ENCODE results near the gene HOMER3. TPM values are rescaled to one million over a fixed set of nuclear protein-coding genes. Genes with fewer than 3 reads are reported as not detected.

The HOMER3 gene
- total RNA-seq, result 18.9 TPM

DNA sequence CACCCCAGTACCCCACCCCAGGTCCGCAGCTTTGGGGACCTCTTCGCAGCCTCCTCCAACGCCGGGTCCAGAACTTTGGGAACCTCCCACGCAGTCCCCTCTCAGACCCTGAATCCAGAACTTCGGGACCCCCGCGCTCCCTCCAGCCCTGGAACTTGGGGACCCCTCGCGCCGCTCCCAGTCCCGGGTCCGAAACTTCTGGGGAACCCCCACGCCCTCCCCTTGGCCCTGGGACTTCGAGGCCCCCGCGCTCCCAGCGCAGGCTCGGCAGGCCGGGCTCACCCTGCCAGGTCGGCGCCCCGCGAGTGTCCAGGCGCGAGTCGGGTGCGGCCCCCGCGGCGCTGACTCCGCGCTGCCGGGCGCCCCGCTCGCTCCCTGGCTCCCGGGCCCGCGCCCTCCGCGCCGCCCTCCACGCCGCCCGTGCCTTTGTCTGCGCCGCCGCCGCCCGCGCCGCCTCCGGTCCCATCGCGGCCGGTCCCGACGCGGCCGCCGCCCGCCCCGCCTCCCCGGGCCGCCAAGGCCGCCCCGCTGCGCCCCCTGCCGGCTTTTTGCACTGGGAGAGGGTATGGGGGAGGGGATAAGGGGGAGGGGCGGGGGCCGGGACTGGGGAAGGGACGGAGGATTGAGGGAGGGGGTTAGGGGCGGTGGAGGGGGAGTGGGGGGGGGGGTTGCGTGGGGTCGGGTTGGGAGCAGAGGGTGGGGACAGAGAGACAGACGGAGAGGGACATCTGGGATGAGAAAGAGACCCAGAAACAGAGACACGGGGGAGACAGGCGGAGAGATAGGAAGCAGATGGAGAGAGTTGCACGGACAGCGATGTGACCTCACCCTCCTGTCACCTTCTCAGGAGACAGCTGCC lies at the start of gene HOMER3:
HOMER3 (minus strand) TSS at position 449 of the 859 bp plus-strand sequence. CDS start 2,235 bp downstream, outside the sequence.
- Histone ChIP-seq H3K9me3 (ENCODE audit: low read depth, low read length) (no peaks in the 10 kb centered on the region), H3K4me1 (ENCODE audit: insufficient read depth, low read length) (peaks cover 24% of the 10 kb centered on the region), H3K4me3 (ENCODE audit: low read length) (peak within 1 kb of the TSS; percentile 49), H3K27me3 (ENCODE audit: insufficient read depth, low read length) (no peaks in the 10 kb centered on the region)

DNA sequence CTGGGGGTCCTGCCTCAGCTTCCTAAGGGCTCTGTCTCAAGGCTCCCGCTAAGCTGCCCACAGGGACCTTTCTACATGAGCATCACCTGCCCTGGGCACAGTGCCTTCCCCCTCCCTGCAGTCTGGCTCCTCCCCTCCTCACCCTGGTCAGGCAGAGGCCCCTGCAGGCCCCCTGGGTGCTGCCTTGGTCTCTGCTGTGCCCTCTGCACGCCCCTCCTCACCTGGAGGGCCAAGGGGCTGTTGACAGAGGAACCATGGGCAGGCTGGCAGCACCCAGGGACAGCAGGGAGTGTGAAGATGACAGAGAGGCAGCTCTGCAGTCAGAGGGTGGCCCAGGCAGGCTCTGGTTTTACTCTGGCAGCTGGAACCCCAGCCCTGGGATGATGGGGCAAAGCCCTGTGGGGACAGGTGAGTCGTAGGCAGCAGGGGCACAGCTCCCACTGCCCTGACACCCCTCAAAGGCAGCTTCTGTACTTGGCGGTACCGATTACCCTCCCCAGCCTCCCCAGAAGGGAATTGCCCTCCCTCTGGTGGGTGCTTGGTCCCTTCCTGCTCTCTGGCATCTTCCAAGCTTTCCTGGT lies 49.2 kb upstream of the HOMER3 start:
- Histone ChIP-seq H3K27me3 (ENCODE audit: insufficient read depth, low read length) (no peaks in the 10 kb centered on the region), H3K4me3 (ENCODE audit: low read length) (no peak overlapping the region), H3K9me3 (ENCODE audit: low read depth, low read length) (no peaks in the 10 kb centered on the region)

DNA sequence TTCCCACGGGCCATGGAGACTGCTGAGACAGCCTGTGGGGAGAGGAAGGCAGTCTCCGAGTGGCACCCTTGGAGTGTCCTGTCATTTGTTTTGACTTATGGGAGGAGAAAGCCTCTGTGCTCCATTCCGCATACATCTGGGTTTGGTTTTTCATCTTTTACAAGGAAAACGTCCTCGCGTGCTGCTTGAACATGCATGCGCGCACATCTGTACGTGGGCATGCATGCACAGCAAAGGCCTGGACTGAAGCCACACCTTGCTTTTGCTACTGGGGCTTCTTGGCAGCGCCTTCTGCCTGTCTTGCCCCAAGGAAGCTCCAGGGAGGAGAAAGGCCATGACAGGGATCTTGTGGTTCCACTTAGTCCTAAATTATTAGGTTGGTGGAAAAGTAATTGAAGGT lies 48.3 kb upstream of the HOMER3 start:
- Histone ChIP-seq H3K4me3 (ENCODE audit: low read length) (no peak overlapping the region), H3K9me3 (ENCODE audit: low read depth, low read length) (no peaks in the 10 kb centered on the region), H3K4me1 (ENCODE audit: insufficient read depth, low read length) (peaks cover 24% of the 10 kb centered on the region), H3K27me3 (ENCODE audit: insufficient read depth, low read length) (no peaks in the 10 kb centered on the region)

More for the DNA sequence above, 49.2 kb upstream of the HOMER3 start:
- peaks cover 15% of the 10 kb centered on the region for H3K4me1 ChIP-seq (ENCODE audit: insufficient read depth, low read length)

DNA sequence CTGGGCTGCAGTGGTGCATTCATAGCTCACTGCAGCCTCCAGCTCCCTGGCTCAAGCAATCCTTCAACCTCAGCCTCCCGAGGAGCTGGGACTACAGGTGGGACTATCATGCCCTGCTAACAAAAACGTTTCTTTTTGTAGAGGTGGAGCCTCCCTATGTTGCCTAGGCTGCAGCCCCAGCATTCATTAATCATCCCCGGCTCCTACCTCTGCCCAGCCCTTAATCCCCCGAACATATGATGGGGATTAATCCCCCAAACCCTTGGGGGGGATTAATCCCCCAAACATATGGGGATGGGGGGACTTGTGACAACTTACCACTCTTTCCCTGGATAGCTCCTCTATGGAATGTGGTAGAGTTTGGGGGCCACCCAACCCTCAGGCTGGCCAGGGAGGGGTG lies 46.4 kb upstream of the HOMER3 start:
- Histone ChIP-seq H3K27me3 (ENCODE audit: insufficient read depth, low read length) (no peaks in the 10 kb centered on the region), H3K4me3 (ENCODE audit: low read length) (no peak overlapping the region), H3K9me3 (ENCODE audit: low read depth, low read length) (no peaks in the 10 kb centered on the region), H3K4me1 (ENCODE audit: insufficient read depth, low read length) (peaks cover 33% of the 10 kb centered on the region)

DNA sequence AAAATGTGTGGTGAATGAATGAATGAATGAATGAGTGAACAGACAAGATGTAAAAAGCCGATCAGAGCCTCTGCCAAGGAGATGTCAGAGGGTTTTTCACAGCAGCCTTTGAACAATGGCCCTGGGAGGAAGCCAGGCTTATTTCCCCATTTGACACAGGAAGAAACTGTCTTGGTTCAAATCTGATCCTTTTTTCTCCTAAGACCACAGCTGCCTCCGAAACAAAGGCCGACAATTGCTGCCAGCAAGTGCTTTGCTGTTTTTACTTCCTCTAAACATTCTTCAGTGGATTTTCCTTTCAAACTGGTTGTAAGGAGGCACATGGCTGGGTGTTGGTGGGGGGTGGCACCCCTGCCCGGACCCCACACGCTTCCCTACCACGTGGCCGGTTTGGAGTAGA lies 44.2 kb upstream of the HOMER3 start:
- no peaks in the 10 kb centered on the region for H3K9me3 ChIP-seq (ENCODE audit: low read depth, low read length)
- H3K4me3 ChIP-seq (ENCODE audit: low read length), result no peak overlapping the region
- H3K27me3 ChIP-seq (ENCODE audit: insufficient read depth, low read length), result no peaks in the 10 kb centered on the region
- peaks cover 33% of the 10 kb centered on the region for H3K4me1 ChIP-seq (ENCODE audit: insufficient read depth, low read length)

DNA sequence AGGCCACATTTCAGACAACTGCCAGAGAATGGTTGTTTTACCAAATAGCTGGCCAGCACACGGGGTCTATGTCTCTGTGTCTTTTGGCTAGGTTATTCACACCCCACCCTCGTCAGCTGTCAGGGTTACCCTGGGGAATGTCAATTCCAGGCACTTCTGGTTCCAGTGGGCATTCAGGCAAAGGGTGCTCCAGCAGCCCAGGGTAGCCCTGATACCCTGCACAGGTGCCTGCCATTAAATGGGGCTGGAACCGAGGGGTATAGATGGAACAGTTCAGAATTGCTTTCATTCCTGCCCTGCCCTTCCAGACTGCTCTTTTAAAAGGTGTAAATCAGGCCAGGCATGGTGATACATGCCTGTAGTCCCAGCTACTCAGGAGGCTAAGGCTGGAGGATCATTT lies 43.2 kb upstream of the HOMER3 start:
- Histone ChIP-seq H3K4me3 (ENCODE audit: low read length) (no peak overlapping the region), H3K9me3 (ENCODE audit: low read depth, low read length) (no peaks in the 10 kb centered on the region), H3K4me1 (ENCODE audit: insufficient read depth, low read length) (peaks cover 33% of the 10 kb centered on the region), H3K27me3 (ENCODE audit: insufficient read depth, low read length) (no peaks in the 10 kb centered on the region)

DNA sequence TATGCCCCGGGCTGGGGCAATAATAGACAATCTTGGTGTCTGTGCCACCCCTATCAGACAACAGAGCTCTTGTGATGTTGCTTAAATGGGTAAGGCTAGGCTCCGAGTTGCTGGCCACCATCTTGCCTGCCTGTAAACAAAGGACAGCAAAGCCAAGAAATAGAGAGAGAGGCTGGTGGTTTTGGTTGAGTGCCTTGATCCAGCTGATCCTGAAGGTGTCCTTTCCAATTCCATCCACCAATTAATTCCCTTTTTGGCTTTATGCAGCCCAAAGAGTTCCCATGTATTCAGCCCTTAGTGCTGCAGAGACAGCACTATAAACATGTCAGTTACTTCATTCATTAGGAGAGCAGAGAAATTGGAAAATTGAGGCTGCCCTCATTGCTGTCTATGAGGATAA lies 41.7 kb upstream of the HOMER3 start:
- peaks cover 38% of the 10 kb centered on the region for H3K4me1 ChIP-seq (ENCODE audit: insufficient read depth, low read length)
- H3K4me3 ChIP-seq (ENCODE audit: low read length), result no peak overlapping the region
- no peaks in the 10 kb centered on the region for H3K27me3 ChIP-seq (ENCODE audit: insufficient read depth, low read length)
- H3K9me3 ChIP-seq (ENCODE audit: low read depth, low read length), result no peaks in the 10 kb centered on the region

DNA sequence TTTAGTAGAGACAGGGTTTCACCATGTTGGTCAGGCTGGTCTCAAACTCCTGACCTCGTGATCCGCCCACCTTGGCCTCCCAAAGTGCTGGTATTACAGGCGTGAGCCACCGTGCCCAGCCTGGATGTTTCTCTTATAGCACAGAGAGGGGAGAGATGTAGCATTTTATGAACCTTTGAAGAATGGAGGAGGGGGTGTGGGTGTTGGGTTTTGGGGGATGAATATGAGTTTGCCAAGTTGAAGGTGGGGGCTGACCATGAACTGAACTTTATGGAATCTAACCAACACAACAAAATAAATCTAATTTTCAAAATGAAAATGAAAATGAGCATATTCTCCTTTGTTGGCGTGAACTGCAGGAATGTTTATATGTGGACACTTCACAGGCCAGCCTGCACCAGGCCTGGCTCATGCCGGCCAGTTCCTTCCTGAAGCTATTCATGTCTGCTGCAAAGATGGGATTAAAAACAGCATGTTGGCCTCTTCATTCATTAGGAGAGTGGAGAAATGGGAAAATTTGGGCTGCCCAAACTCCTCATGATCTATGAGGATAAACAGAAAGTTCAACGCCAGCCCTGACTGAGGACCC lies 39.5 kb upstream of the HOMER3 start:
- Histone ChIP-seq H3K4me1 (ENCODE audit: insufficient read depth, low read length) (peaks cover 26% of the 10 kb centered on the region), H3K4me3 (ENCODE audit: low read length) (no peak overlapping the region), H3K27me3 (ENCODE audit: insufficient read depth, low read length) (no peaks in the 10 kb centered on the region), H3K9me3 (ENCODE audit: low read depth, low read length) (no peaks in the 10 kb centered on the region)

DNA sequence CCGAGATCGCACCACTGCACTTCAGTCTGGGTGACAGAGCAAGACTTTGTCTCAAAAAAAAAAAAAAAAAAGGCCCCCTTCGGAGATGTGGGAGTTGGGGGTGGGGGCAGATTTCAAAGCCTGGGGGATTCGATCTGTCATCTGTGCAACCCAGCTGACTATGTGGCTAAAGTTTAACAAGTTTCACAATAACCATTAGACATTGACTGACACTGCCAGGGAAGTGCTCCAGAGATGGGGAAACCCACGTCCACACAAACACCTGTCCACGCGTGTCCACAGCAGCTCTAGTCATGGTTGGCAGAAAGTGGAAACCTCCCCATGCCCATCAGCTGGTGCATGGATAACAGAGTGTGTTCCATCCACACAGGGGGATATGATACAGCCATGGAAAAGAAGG lies 37.6 kb upstream of the HOMER3 start:
- Histone ChIP-seq H3K27me3 (ENCODE audit: insufficient read depth, low read length) (no peaks in the 10 kb centered on the region), H3K4me1 (ENCODE audit: insufficient read depth, low read length) (peaks cover 21% of the 10 kb centered on the region), H3K4me3 (ENCODE audit: low read length) (no peak overlapping the region), H3K9me3 (ENCODE audit: low read depth, low read length) (no peaks in the 10 kb centered on the region)

DNA sequence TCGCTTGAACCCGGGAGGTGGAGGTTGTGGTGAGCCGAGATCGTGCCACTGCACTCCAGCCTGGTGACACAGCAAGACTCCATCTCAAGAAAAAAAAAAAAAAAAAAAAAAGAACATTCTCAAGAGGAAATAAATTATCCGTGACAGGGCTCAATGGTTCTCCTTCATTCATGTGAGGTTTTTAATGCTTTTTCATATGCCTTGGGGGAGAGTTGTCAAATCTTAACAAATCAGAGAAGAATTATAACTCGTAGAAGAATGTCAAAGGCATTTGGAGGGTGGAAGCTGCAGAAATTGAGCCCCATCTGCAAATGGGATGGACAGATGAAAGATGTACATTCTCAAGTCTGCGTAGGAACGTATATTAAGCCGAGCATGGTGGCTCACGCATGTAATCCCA lies 34.9 kb upstream of the HOMER3 start:
- Histone ChIP-seq H3K27me3 (ENCODE audit: insufficient read depth, low read length) (no peaks in the 10 kb centered on the region), H3K9me3 (ENCODE audit: low read depth, low read length) (no peaks in the 10 kb centered on the region), H3K4me1 (ENCODE audit: insufficient read depth, low read length) (peaks cover 46% of the 10 kb centered on the region)

DNA sequence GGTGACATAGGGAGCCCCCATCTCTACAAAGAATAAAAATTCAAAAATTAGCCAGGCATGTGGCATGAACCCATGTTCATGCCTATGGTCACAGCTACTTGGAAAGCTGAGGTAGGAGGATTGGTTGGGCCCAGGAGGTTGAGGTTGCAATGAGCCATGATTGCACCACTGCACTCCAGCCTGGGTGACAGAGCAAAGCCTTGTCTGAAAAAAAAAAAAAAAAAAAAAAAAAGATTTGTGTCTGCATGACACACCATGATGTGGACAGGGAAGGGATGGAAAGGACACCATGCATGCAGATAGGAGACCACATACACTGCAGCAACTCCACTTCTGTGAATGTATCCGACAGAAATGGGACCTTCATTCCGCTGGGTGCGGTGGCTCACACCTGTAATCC lies 34.0 kb upstream of the HOMER3 start:
- H3K4me3 ChIP-seq (ENCODE audit: low read length), result no peak overlapping the region
- no peaks in the 10 kb centered on the region for H3K27me3 ChIP-seq (ENCODE audit: insufficient read depth, low read length)
- no peaks in the 10 kb centered on the region for H3K9me3 ChIP-seq (ENCODE audit: low read depth, low read length)
- H3K4me1 ChIP-seq (ENCODE audit: insufficient read depth, low read length), result peaks cover 54% of the 10 kb centered on the region

More for the DNA sequence above, 34.9 kb upstream of the HOMER3 start:
- no peak overlapping the region for H3K4me3 ChIP-seq (ENCODE audit: low read length)

DNA sequence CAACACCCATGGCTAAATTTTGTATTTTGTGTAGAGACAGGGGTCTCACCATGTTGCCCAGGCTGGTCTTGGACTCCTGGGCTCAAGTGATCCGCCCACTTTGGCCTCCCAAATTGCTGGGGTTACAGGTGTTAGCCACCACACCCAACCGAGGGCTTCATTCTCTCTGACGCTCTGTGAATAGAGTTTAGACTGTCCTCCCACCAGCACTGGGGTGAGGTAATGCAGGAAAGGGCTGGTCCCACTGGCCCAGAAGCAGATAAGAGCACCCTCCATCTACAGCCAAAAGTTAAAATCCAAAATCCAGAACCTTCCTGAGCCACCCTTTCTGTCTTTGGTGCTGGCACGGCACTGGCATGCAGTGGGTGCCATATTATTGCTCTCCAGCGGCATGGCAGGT lies 31.8 kb upstream of the HOMER3 start:
- H3K9me3 ChIP-seq (ENCODE audit: low read depth, low read length), result no peaks in the 10 kb centered on the region
- peaks cover 68% of the 10 kb centered on the region for H3K4me1 ChIP-seq (ENCODE audit: insufficient read depth, low read length)
- no peaks in the 10 kb centered on the region for H3K27me3 ChIP-seq (ENCODE audit: insufficient read depth, low read length)
- H3K4me3 ChIP-seq (ENCODE audit: low read length), result no peak overlapping the region

DNA sequence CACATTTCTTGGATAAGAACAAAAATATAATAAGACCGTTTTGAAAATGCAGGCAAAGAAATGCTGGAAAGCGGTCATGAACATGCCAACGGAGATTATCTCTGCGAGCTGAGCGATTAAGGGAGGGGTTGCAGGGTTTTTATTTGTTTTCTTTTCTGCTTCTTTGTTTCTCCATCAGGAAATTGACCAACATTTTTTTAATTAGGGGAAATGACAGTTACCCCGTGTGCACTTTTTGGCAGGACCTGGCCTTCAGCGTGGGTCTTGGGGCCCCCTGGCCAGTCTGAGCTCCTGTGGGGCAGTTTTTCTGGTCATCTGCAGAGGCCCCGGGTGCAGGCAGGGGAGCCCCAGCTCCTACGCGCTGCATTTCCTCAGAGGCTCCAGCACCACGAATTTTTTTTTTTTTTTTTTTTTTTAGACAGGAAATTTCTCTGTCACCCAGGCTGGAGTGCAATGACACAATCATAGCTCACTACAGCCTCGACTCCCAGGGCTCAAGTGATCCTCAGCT lies 31.3 kb upstream of the HOMER3 start:
- Histone ChIP-seq H3K4me3 (ENCODE audit: low read length) (no peak overlapping the region), H3K9me3 (ENCODE audit: low read depth, low read length) (no peaks in the 10 kb centered on the region), H3K27me3 (ENCODE audit: insufficient read depth, low read length) (no peaks in the 10 kb centered on the region), H3K4me1 (ENCODE audit: insufficient read depth, low read length) (peaks cover 73% of the 10 kb centered on the region)

DNA sequence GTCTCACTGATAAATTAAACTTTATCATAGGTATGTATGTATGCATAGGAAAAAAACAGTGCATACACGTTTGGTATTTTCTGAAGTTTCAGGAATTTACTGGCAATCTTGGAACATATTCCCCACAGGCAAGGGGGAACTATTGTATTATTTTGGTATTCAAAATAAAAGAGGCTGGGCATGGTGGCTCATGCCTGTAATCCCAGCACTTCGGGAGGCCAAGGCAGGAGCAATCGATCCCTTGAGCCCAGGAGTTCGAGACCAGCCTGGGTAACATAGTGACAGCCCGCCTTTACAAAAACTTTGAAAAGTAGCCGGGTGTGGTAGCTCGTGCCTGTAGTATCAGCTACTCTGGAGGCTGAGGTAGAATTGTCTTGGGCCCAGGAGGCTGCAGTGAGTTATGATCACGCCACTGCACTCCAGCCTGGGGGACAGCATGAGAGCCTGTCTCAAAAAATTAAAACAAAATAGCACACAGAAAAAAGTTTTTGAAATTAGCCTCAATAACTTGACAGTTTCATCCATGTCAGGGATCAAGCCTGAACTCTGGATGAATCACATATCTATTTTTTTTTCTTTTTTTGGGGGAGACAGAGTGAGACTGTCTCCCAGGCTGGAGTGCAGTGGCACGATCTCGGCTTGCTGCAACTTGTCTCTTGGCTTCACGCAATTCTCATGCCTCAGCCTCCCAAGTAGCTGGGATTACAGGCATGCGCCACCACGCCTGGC lies 29.1 kb upstream of the HOMER3 start:
- H3K9me3 ChIP-seq (ENCODE audit: low read depth, low read length), result no peaks in the 10 kb centered on the region
- H3K4me1 ChIP-seq (ENCODE audit: insufficient read depth, low read length), result peaks cover 83% of the 10 kb centered on the region
- H3K27me3 ChIP-seq (ENCODE audit: insufficient read depth, low read length), result no peaks in the 10 kb centered on the region
- no peak overlapping the region for H3K4me3 ChIP-seq (ENCODE audit: low read length)
